HEK293T (cell line): ENCODE data around the gene ATP1A2.

ENCODE experiments used
- CTCF ChIA-PET: fragments of 350-600 bp; formaldehyde crosslinking; extraction: SDS; loops from one replicate; lab custom pipeline; 2021; ENCODE audit warnings: antibody characterized with exemption, inconsistent platforms; lab: Yijun Ruan, JAX
- POLR2A ChIA-PET: fragments of 350-600 bp; formaldehyde crosslinking; extraction: SDS; loops from one replicate; lab custom pipeline; 2020; ENCODE audit warnings: antibody characterized with exemption, inconsistent platforms; lab: Yijun Ruan, JAX
- DNase-seq: peaks from one replicate; pipeline ENCODE4 v3.0.0; 2012; ENCODE audit warnings: mixed read lengths; ENCODE audit errors: extremely low spot score
- ARNT ChIP-seq: fragments of 450-650 bp; IDR thresholded peaks from 2 replicates; pipeline ENCODE4 v1.6.1; 2017; ENCODE audit warnings: mild to moderate bottlenecking
- BHLHE40 ChIP-seq: fragments of 450-650 bp; IDR thresholded peaks from 2 replicates; pipeline ENCODE4 v1.6.1; 2016; ENCODE audit warnings: mild to moderate bottlenecking, moderate library complexity, borderline replicate concordance
- CTBP1 ChIP-seq: fragments of 450-650 bp; IDR thresholded peaks from 2 replicates; pipeline ENCODE4 v1.6.1; 2016; ENCODE audit warnings: borderline replicate concordance
- ELF4 ChIP-seq: fragments of 450-650 bp; IDR thresholded peaks from 2 replicates; pipeline ENCODE4 v1.6.1; 2017; ENCODE audit warnings: antibody characterized with exemption
- FOXA1 ChIP-seq: fragments of 450-650 bp; IDR thresholded peaks from 2 replicates; pipeline ENCODE4 v1.6.1; 2016; ENCODE audit warnings: mild to moderate bottlenecking
- FOXK2 ChIP-seq: fragments of 450-650 bp; IDR thresholded peaks from 2 replicates; pipeline ENCODE4 v1.6.1; 2016; ENCODE audit warnings: mild to moderate bottlenecking
- FOXM1 ChIP-seq: fragments of 450-650 bp; IDR thresholded peaks from 2 replicates; pipeline ENCODE4 v1.6.1; 2017; ENCODE audit warnings: mild to moderate bottlenecking, borderline replicate concordance
- HDGF ChIP-seq: fragments of 450-650 bp; IDR thresholded peaks from 2 replicates; pipeline ENCODE4 v1.6.1; 2017; ENCODE audit warnings: antibody characterized with exemption, borderline replicate concordance
- L3MBTL2 ChIP-seq: fragments of 450-650 bp; conservative IDR thresholded peaks from 2 replicates; pipeline ENCODE4 v1.6.1; 2016; ENCODE audit warnings: mild to moderate bottlenecking
- LEF1 ChIP-seq: fragments of 450-650 bp; IDR thresholded peaks from 2 replicates; pipeline ENCODE4 v1.6.1; 2017; ENCODE audit warnings: mild to moderate bottlenecking, borderline replicate concordance
- NFRKB ChIP-seq: fragments of 450-650 bp; IDR thresholded peaks from 2 replicates; pipeline ENCODE4 v1.6.1; 2016; ENCODE audit warnings: mild to moderate bottlenecking, moderate library complexity
- SP1 ChIP-seq: fragments of 450-650 bp; IDR thresholded peaks from 2 replicates; pipeline ENCODE4 v1.6.1; 2017
- SUZ12 ChIP-seq: fragments of 450-650 bp; IDR thresholded peaks from 2 replicates; pipeline ENCODE4 v1.6.1; 2016; ENCODE audit warnings: mild to moderate bottlenecking
- TARDBP ChIP-seq: fragments of 450-650 bp; IDR thresholded peaks from 2 replicates; pipeline ENCODE4 v1.6.1; 2016
- ZNF384 ChIP-seq: fragments of 450-650 bp; IDR thresholded peaks from 2 replicates; pipeline ENCODE4 v1.6.1; 2016
- TF ChIP-seq, protein P1 (sequence below): fragments of 450-650 bp; IDR thresholded peaks from 2 replicates; pipeline ENCODE4 v1.6.1; 2016

The ATP1A2 gene

DNA sequence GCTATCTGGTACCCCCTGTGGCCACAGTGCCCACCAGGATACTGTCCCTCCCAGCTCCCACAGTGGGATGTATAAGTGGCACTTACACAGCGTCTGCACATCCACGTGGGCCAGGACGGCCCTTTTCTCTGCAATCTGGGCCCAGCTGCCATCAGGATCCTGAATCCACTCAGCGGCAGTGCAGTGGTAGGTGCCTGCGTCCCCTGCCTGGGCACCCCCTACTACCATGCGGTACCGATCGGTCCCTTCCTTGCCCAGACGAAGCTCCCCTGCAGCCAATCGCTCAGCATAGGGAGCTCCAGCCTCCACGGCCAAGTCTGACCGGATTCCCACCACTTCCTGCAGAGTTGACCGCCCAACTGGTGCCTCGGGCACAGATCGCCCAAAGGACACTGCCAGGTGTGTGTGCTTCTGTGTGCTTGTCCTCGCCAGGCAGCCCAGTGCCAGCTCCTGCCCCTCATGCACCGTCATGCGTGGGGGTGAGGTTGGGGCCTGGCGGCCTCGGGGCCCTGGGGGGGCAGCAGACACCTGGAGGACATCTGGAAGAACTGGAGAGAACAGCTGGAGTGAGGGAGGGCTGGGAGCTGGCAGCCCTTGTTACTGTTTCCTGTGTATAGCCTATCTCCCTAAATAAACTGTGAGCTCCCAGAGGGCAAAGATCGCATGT, 21.8 kb upstream of the ATP1A2 start:
- TF ChIP-seq, protein P1, sequence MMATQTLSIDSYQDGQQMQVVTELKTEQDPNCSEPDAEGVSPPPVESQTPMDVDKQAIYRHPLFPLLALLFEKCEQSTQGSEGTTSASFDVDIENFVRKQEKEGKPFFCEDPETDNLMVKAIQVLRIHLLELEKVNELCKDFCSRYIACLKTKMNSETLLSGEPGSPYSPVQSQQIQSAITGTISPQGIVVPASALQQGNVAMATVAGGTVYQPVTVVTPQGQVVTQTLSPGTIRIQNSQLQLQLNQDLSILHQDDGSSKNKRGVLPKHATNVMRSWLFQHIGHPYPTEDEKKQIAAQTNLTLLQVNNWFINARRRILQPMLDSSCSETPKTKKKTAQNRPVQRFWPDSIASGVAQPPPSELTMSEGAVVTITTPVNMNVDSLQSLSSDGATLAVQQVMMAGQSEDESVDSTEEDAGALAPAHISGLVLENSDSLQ: no peak
- TF ChIP-seq SP1 (no peak), NFRKB (no peak), L3MBTL2 (no peak), LEF1 (no peak), TARDBP (no peak)
- CTCF ChIA-PET: interaction anchor here (0.8 kb wide), 1 partner anchor 8 kb away, joined by 4 read pairs; no protein-coding TSS in a partner anchor
- no peak for DNase-seq
- POLR2A ChIA-PET: no interaction called here

DNA sequence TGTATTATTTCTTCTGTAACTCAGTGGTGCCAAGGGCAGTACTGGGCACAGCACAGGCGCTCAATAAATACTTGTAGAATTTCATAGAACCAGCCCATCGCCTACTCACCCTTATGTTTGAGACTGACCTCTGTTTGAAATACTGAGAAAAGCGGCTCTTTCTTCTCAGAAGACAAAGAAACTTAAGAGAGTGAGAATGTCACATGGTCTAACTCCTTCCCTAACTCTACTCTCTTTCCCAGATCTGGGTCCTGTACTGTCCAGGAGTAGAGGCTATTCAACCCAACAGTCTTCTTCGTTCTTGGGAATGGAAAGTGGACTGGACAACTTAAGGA, 21.3 kb upstream of the ATP1A2 start:
- ChIA-PET CTCF (interaction anchor here (0.8 kb wide), 1 partner anchor 9 kb away, joined by 4 read pairs; no protein-coding TSS in a partner anchor), POLR2A (no interaction called here)
- no peak for DNase-seq
- TF ChIP-seq ELF4: no peak
- TF ChIP-seq ZNF384: no peak
- no peak for TF ChIP-seq FOXK2
- no peak for TF ChIP-seq ARNT
- no peak for TF ChIP-seq BHLHE40

DNA sequence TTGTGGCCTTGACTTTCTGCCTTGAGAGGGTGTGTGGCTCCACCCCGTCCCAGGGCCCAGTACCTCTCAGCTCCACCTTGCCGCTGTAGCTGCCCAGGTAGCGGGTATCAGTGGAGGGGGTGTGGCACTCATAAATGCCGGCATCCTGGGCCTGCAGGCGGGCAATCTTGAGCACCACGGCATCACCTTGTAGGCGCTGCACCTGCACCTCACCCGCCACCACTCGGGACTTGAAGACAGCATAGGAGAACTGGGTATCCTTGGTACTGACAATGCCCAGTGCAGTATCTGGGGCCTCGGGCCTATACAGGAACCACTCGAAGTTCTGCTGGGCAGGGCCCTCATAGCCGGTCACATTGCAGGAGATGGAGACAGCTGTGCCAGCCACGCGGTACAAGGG, 20.8 kb upstream of the ATP1A2 start:
- DNase-seq: no peak
- ChIA-PET CTCF (no interaction called here), POLR2A (no interaction called here)
- TF ChIP-seq FOXM1: no peak
- TF ChIP-seq FOXK2: no peak
- TF ChIP-seq ZNF384: no peak
- TF ChIP-seq LEF1: no peak
- TF ChIP-seq ARNT: no peak
- no peak for TF ChIP-seq HDGF
- no peak for TF ChIP-seq FOXA1
- no peak for TF ChIP-seq TARDBP
- no peak for TF ChIP-seq BHLHE40
- TF ChIP-seq SUZ12: no peak
- TF ChIP-seq SP1: no peak
- no peak for TF ChIP-seq CTBP1
- TF ChIP-seq ELF4: no peak
- no peak for TF ChIP-seq NFRKB
- TF ChIP-seq L3MBTL2: no peak
- TF ChIP-seq, protein P1: no peak

DNA sequence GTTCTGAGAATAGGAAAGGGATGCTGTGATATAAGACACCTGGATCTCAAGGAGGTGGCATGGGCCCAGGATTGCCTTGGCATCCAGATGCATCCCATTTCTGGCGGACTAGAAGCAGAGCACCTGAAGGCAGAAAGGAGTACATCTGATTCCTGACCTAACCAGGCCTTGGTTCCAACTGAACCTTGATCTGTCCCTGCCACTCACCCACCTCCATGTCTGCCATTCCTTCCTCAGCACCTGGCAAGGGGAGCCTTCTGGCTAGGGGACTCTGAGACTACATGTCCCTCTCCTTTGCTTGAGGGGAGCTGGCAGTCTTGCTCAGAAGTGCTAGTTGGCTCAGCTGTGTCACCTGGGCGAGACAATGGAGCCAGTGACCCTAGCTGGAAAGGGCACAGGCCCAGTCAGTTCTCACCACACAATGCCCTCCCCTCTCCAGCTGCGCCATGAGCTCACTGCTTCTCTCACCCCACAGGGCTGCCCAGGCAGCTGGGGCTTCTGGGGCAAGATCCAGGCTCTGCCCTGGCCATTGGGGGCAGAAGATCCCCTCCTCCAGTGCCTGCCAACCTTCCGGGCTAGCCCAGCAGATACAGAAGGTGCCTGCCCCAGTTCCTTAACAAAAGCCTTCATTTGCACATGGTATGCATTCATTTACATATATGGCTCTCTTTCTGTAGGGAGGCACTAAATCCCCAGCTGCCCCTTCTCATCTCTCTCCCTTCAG, 20.0 kb upstream of the ATP1A2 start:
- ChIA-PET POLR2A (no interaction called here), CTCF (interaction anchor here (0.6 to 1.7 kb wide), 3 partner anchors 10 to 49 kb away, joined by 3 to 7 read pairs (median 5); no protein-coding TSS in a partner anchor)
- no peak for DNase-seq
- TF ChIP-seq CTBP1: no peak
- TF ChIP-seq, protein P1: no peak
- no peak for TF ChIP-seq LEF1
- no peak for TF ChIP-seq FOXK2
- no peak for TF ChIP-seq ZNF384
- TF ChIP-seq HDGF: no peak

DNA sequence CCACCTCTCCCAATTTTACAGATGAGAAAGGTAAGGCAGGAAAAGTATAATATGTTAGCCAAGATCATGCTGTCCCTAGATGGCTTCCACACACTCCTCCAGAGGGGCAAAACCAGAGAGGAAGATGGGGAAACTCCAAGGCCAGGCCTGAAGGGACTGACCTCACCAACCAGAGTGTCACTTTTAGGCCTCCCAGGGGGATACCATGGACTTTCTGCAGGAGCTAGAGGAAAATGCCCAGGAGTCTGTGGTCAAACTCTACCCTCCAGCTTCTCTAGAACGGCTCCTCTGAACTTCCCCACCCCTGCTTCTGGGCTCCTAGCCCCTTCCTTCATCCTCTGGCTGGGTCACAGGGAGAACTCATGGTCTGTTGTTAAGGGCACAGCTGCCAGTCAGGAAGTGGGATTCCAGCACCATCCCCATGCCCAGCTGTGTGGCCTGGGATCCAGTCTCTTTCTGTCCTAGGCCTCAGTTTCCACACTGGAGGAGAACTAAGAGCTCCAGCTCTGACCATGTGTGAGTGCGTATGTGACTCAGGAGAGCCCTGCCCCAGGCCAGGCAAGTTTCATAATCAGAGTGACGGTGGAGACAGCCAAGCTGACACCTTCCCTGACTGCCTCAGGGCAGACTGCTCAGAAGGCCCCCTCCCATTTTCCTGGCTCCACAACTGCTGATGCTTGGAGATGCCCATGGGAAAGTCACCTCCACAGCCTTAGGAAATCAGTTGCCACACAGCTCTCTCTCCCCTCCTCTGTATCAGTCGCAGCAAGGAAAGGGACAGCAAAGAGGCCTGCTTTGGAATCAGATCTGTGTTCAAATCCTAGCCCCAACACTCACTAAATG, 19.1 kb upstream of the ATP1A2 start:
- no peak for TF ChIP-seq SUZ12
- no peak for TF ChIP-seq ARNT
- TF ChIP-seq TARDBP: no peak
- no peak for TF ChIP-seq CTBP1
- no peak for TF ChIP-seq ELF4
- no peak for TF ChIP-seq BHLHE40
- TF ChIP-seq LEF1: no peak
- no peak for TF ChIP-seq FOXM1
- TF ChIP-seq SP1: no peak
- no peak for TF ChIP-seq L3MBTL2
- no peak for TF ChIP-seq NFRKB
- CTCF ChIA-PET: interaction anchor here (0.6 to 1.7 kb wide), 5 partner anchors 10 to 280 kb away, joined by 3 to 7 read pairs (median 5); no protein-coding TSS in a partner anchor
- POLR2A ChIA-PET: no interaction called here
- no peak for DNase-seq
